Measurements from ENCODE around the gene ARCN1.

ARCN1 gene

GRCh38 chr11:118634431-118635236 is 62.4 kb downstream of the ARCN1 start:
- in situ Hi-C loops (cut with MboI; ENCODE audit: low sequenced_read_pairs): no loop called here

GRCh38 chr11:118635237-118635591 is 63.0 kb downstream of the ARCN1 start:
- in situ Hi-C loops (cut with MboI; ENCODE audit: low sequenced_read_pairs): no loop called here

- in situ Hi-C loops (cut with MboI; ENCODE audit: low sequenced_read_pairs): no loop called here
Measured at GRCh38 chr11:118635642-118636041, 63.4 kb downstream of the ARCN1 start.

- in situ Hi-C loops (cut with MboI; ENCODE audit: low sequenced_read_pairs): no loop called here
Measured at GRCh38 chr11:118636569-118637290, 64.5 kb downstream of the ARCN1 start.

- in situ Hi-C loops (cut with MboI; ENCODE audit: low sequenced_read_pairs): no loop called here
Measured at GRCh38 chr11:118638726-118639125, 66.5 kb downstream of the ARCN1 start.

GRCh38 chr11:118639899-118640298 is 67.7 kb downstream of the ARCN1 start:
- in situ Hi-C loops (cut with MboI; ENCODE audit: low sequenced_read_pairs): no loop called here

- in situ Hi-C loops (cut with MboI; ENCODE audit: low sequenced_read_pairs): no loop called here
Measured at GRCh38 chr11:118640332-118641154, 68.3 kb downstream of the ARCN1 start.

GRCh38 chr11:118641397-118642019 is 69.3 kb downstream of the ARCN1 start:
- in situ Hi-C loops (cut with MboI; ENCODE audit: low sequenced_read_pairs): no loop called here

- in situ Hi-C loops (cut with MboI; ENCODE audit: low sequenced_read_pairs): no loop called here
Measured at GRCh38 chr11:118643142-118643994, 71.2 kb downstream of the ARCN1 start.

- in situ Hi-C loops (cut with MboI; ENCODE audit: low sequenced_read_pairs): no loop called here
Measured at GRCh38 chr11:118643995-118644345, 71.8 kb downstream of the ARCN1 start.

GRCh38 chr11:118644496-118644895 is 72.3 kb downstream of the ARCN1 start:
- in situ Hi-C loops (cut with MboI; ENCODE audit: low sequenced_read_pairs): no loop called here

GRCh38 chr11:118645066-118645715 is 73.0 kb downstream of the ARCN1 start:
- in situ Hi-C loops (cut with MboI; ENCODE audit: low sequenced_read_pairs): no loop called here

GRCh38 chr11:118646393-118646792 is 74.2 kb downstream of the ARCN1 start:
- in situ Hi-C loops (cut with MboI; ENCODE audit: low sequenced_read_pairs): no loop called here

GRCh38 chr11:118648291-118648690 is 76.1 kb downstream of the ARCN1 start:
- in situ Hi-C loops (cut with MboI; ENCODE audit: low sequenced_read_pairs): no loop called here

- in situ Hi-C loops (cut with MboI; ENCODE audit: low sequenced_read_pairs): no loop called here
Measured at GRCh38 chr11:118649941-118650340, 77.7 kb downstream of the ARCN1 start.

GRCh38 chr11:118650366-118650765 is 78.2 kb downstream of the ARCN1 start:
- in situ Hi-C loops (cut with MboI; ENCODE audit: low sequenced_read_pairs): no loop called here

GRCh38 chr11:118651820-118652219 is 79.6 kb downstream of the ARCN1 start:
- in situ Hi-C loops (cut with MboI; ENCODE audit: low sequenced_read_pairs): no loop called here
